ENCODE results near the gene MBD5.

GRCh38 chr2:148519013-148519412 is 498.1 kb downstream of the MBD5 start:
- no peak for TF ChIP-seq CTCF (IDR thresholded peaks at IDR 0.05)
- TF ChIP-seq POLR2A (IDR thresholded peaks at IDR 0.05), result no peak

All from adrenal gland (tissue), 5 donors.